Trophoblast cell (in vitro differentiated cells and primary cell): ENCODE results near the gene FLT3.

Source experiments
- DNase-seq, 2 donors: peaks; one replicate each; pipeline ENCODE4 v3.0.0-alpha.2; 2016
- H2AFZ ChIP-seq: 2 replicates; pipeline ENCODE4 v1.6.1; 2013; ENCODE audit warnings: low read length, moderate library complexity, mild to moderate bottlenecking; ENCODE audit not compliant: insufficient read depth, poor library complexity
- H2AK5ac ChIP-seq: 2 replicates; pipeline ENCODE4 v1.6.1; 2013; ENCODE audit warnings: mild to moderate bottlenecking, low read length
- H2BK120ac ChIP-seq: 2 replicates; pipeline ENCODE4 v1.6.1; 2013; ENCODE audit warnings: low read length, mild to moderate bottlenecking, moderate library complexity; ENCODE audit not compliant: insufficient read depth, poor library complexity
- H2BK12ac ChIP-seq: 2 replicates; pipeline ENCODE4 v1.6.1; 2013; ENCODE audit warnings: mild to moderate bottlenecking, low read length, moderate library complexity
- H2BK5ac ChIP-seq: 2 replicates; pipeline ENCODE4 v1.6.1; 2013; ENCODE audit warnings: low read length, low read depth, moderate library complexity, mild to moderate bottlenecking; ENCODE audit not compliant: poor library complexity
- H3K14ac ChIP-seq: 2 replicates; pipeline ENCODE4 v1.6.1; 2013; ENCODE audit warnings: mild to moderate bottlenecking, low read length
- H3K18ac ChIP-seq: 2 replicates; pipeline ENCODE4 v1.6.1; 2013; ENCODE audit warnings: mild to moderate bottlenecking, low read length
- H3K23ac ChIP-seq: 2 replicates; pipeline ENCODE4 v1.6.1; 2013; ENCODE audit warnings: low read length
- H3K27ac ChIP-seq: 2 replicates; pipeline ENCODE4 v1.5.1; 2013; ENCODE audit warnings: low read depth, mild to moderate bottlenecking, inconsistent platforms, low read length, moderate library complexity
- H3K27me3 ChIP-seq: 2 replicates; pipeline ENCODE4 v1.6.1; 2013; ENCODE audit warnings: inconsistent platforms, mild to moderate bottlenecking, low read length, moderate library complexity; ENCODE audit not compliant: insufficient read depth
- H3K36me3 ChIP-seq, 2 experiments: 1 replicate in 1 of 2; 2 replicates in 1 of 2; pipeline ENCODE4 v1.6.1; 2013; ENCODE audit warnings: low read length in 2 of 2, mild to moderate bottlenecking in 2 of 2, moderate library complexity in 1 of 2; ENCODE audit not compliant: insufficient read depth in 2 of 2, control insufficient read depth in 1 of 2
- H3K4ac ChIP-seq: 2 replicates; pipeline ENCODE4 v1.6.1; 2013; ENCODE audit warnings: low read depth, mild to moderate bottlenecking, low read length, moderate library complexity
- H3K4me1 ChIP-seq, 2 experiments: 1 replicate in 1 of 2; 2 replicates in 1 of 2; pipeline ENCODE4 v1.6.1; 2013; ENCODE audit warnings: low read length in 2 of 2, mild to moderate bottlenecking in 2 of 2, moderate library complexity in 1 of 2; ENCODE audit not compliant: insufficient read depth in 2 of 2, control insufficient read depth in 1 of 2
- H3K4me2 ChIP-seq: 2 replicates; pipeline ENCODE4 v1.6.1; 2013; ENCODE audit warnings: inconsistent platforms, mild to moderate bottlenecking, low read length, moderate library complexity
- H3K4me3 ChIP-seq: 2 replicates; pipeline ENCODE4 v1.5.1; 2013; ENCODE audit warnings: mild to moderate bottlenecking, low read depth, low read length, inconsistent platforms
- H3K79me1 ChIP-seq: one replicate; pipeline ENCODE4 v1.6.1; 2013; ENCODE audit warnings: low read length
- H3K79me2 ChIP-seq: 2 replicates; pipeline ENCODE4 v1.6.1; 2013; ENCODE audit warnings: low read length, mild to moderate bottlenecking; ENCODE audit not compliant: control insufficient read depth, insufficient read depth, poor library complexity
- H3K9ac ChIP-seq: 2 replicates; pipeline ENCODE4 v1.6.1; 2013; ENCODE audit warnings: mild to moderate bottlenecking, low read length
- H3K9me3 ChIP-seq: 2 replicates; pipeline ENCODE4 v1.6.1; 2013; ENCODE audit warnings: low read depth, mild to moderate bottlenecking, control low read depth, inconsistent platforms, low read length; ENCODE audit not compliant: insufficient read depth
- H4K12ac ChIP-seq: 2 replicates; pipeline ENCODE4 v1.6.1; 2013; ENCODE audit warnings: low read depth, mild to moderate bottlenecking, low read length, moderate library complexity
- H4K8ac ChIP-seq: 2 replicates; pipeline ENCODE4 v1.6.1; 2013; ENCODE audit warnings: low read depth, mild to moderate bottlenecking, low read length, moderate library complexity
- H4K91ac ChIP-seq: one replicate; pipeline ENCODE4 v1.6.1; 2013; ENCODE audit warnings: low read depth, mild to moderate bottlenecking, low read length, moderate library complexity
- WGBS: extraction: QIAGEN DNeasy Blood & Tissue Kit; methylation state at CpG from one replicate; pipeline ENCODE4 v1.1.7; 2013; ENCODE audit warnings: missing lambda C conversion rate; ENCODE audit not compliant: insufficient read length, insufficient coverage; ENCODE audit errors: extremely low coverage; 5-methylcytosine and 5-hydroxymethylcytosine counted together

Gene FLT3

DNA sequence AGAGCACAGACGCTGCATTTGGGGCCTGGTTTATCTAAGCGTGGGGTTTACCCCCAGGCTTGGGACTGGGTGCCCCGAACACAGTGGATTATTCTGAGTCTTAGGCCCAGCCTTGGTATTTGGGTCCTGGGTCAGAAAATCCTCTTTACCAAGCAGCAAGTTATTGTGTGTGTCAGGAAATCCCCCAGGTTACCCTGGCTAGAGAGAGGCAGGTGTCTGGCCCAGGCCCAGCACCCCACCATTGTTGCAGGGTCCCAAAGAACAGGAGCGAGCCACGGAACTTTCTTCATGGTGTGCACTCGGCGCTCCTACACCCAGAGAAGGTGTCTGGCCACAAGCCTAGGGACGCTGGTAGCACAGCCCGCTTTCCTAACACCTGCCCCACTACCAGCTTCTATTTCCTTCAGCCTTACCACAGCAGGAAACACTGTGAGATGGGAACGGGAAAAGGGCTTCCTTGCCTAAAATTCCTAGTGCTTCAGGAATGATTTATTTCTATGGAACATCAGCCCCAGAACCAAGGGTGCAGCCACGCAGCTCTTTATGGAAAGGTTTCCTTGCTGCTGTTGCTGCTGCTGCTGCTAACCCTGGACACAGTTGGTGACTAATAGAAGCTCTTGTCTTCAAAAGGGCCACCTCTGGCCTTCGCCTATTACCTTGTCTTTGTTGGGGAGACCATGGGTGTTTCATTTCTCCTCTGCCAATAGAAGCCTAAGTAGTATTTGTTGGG lies 123.8 kb downstream of the FLT3 start:
- no peak overlapping the region for H2BK5ac ChIP-seq
- no CpG with 5 or more reads among the region's 12 CpGs for WGBS
- H4K12ac ChIP-seq: no peak overlapping the region

DNA sequence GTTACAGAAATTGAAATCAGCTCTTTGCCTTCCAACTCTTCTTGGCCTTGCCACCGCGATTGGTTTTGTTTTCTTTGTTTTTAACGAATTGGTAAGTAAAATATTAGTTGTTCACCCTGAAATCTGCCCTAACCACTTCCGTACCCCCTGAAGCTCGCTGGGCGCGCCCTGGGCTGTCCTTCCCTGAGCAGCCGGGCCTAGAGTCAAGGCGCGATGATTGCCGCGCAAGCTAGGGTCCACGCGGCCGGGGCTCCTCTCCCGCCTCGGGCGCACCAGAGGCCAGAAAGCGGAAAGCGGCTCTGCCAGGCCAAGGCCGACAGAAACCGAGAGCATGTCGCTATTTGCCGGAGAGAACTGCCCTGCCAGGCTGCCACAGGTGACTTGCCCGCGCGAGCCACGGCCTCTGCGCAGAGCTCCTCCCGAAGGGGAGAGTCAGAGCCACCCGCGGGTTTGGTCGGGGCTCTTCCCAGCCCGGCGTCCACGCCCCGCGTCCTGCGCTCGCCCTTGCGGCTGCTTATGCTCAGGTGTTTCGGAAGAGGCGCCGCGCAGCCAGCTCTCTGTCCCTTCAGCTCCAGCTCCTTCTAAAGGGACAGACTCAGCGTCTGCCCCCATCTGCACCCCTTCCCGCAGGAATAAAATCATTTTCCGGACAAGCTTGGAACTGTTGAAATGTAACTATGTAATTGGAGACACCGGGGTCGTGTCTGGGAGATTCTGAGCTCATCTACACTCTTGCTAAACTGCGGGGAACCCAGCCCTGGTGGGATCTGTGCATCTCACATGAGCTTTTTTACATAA lies 124.6 kb downstream of the FLT3 start:
- Histone ChIP-seq H3K27ac (no peak overlapping the region), H3K9me3 (peaks cover 5% of the 10 kb centered on the region), H2BK5ac (no peak overlapping the region), H2BK120ac (no peak overlapping the region), H3K18ac (no peak overlapping the region), H4K8ac (no peak overlapping the region), H3K79me2 (no peaks in the 10 kb centered on the region), H3K4me3 (no peak overlapping the region), H4K12ac (no peak overlapping the region), H3K36me3 (no peaks in the 10 kb centered on the region), H2AFZ (no peak overlapping the region), H3K14ac (no peak overlapping the region), H3K27me3 (peaks cover 75% of the 10 kb centered on the region), H3K4me2 (no peak overlapping the region), H3K4ac (no peak overlapping the region), H2AK5ac (no peak overlapping the region), H3K79me1 (no peaks in the 10 kb centered on the region), H3K23ac (no peak overlapping the region), H4K91ac (no peak overlapping the region), H3K4me1 (peaks cover 12 to 17% of the 10 kb centered on the region in 2 experiments), H3K9ac (no peak overlapping the region), H2BK12ac (no peak overlapping the region)
- no CpG with 5 or more reads among the region's 51 CpGs for WGBS
- DNase-seq: no peak

More for the DNA sequence above, 123.8 kb downstream of the FLT3 start:
- H3K4me1 ChIP-seq: peaks cover 7 to 10% of the 10 kb centered on the region in 2 experiments
- no peak overlapping the region for H2BK120ac ChIP-seq
- no peak overlapping the region for H3K4ac ChIP-seq
- no peak overlapping the region for H3K9ac ChIP-seq
- H3K27ac ChIP-seq: no peak overlapping the region
- no peak overlapping the region for H2AFZ ChIP-seq
- no peak overlapping the region for H3K4me3 ChIP-seq
- no peaks in the 10 kb centered on the region for H3K79me2 ChIP-seq
- H2AK5ac ChIP-seq: no peak overlapping the region
- H3K27me3 ChIP-seq: peaks cover 80% of the 10 kb centered on the region
- no peak overlapping the region for H4K8ac ChIP-seq
- H4K91ac ChIP-seq: no peak overlapping the region
- H3K79me1 ChIP-seq: no peaks in the 10 kb centered on the region
- no peak overlapping the region for H2BK12ac ChIP-seq
- no peak overlapping the region for H3K4me2 ChIP-seq
- H3K18ac ChIP-seq: no peak overlapping the region
- DNase-seq: no peak
- H3K23ac ChIP-seq: no peak overlapping the region
- no peaks in the 10 kb centered on the region for H3K36me3 ChIP-seq
- no peak overlapping the region for H3K14ac ChIP-seq
- peaks cover 5% of the 10 kb centered on the region for H3K9me3 ChIP-seq

DNA sequence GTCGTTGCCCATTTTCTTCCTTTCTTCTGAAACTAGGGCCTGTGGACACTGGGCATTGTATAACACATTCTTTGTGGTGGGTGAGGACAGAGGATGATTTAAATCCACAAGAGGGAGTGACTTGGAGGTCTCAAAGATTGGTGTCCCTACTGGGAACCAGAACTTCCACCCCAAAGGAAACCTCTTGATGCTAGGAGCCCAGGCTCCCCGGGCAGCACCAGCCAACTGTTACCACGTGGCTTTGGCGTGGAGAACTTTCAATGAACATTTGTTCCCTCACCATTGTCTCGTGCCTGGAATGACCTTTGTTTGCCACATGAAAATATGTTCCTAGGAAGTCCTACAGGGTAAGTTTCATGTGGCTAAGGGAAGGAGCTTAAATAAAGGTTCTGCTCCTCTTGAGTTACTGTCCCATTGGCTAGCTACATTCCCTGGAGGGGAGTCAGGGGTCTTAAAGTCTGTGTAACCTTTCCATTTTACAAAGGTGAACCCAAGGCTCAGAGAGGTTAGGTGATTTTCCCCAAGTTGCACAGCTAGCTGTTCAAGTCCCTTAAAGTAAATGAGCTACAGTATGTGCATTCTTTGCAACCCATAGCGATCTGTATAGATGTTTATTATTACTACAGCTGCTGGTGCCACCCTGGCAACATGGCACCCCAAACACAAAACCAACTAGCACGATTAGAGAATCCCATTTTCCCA lies 126.3 kb downstream of the FLT3 start:
- Histone ChIP-seq H4K12ac (no peak overlapping the region), H2BK5ac (no peak overlapping the region), H3K18ac (no peak overlapping the region), H2AK5ac (no peak overlapping the region), H2AFZ (no peak overlapping the region), H3K23ac (no peak overlapping the region), H3K27me3 (peaks cover 73% of the 10 kb centered on the region), H3K36me3 (no peaks in the 10 kb centered on the region), H3K27ac (no peak overlapping the region), H3K79me2 (no peaks in the 10 kb centered on the region), H3K4me2 (no peak overlapping the region), H2BK120ac (no peak overlapping the region), H3K4ac (no peak overlapping the region), H3K14ac (no peak overlapping the region), H3K4me3 (no peak overlapping the region), H3K79me1 (no peaks in the 10 kb centered on the region), H3K4me1 (peaks cover 14 to 22% of the 10 kb centered on the region in 2 experiments), H4K8ac (no peak overlapping the region), H4K91ac (no peak overlapping the region), H3K9me3 (peaks cover 5% of the 10 kb centered on the region), H2BK12ac (no peak overlapping the region), H3K9ac (no peak overlapping the region)
- no peak for DNase-seq
- WGBS: no CpG with 5 or more reads among the region's 7 CpGs

DNA sequence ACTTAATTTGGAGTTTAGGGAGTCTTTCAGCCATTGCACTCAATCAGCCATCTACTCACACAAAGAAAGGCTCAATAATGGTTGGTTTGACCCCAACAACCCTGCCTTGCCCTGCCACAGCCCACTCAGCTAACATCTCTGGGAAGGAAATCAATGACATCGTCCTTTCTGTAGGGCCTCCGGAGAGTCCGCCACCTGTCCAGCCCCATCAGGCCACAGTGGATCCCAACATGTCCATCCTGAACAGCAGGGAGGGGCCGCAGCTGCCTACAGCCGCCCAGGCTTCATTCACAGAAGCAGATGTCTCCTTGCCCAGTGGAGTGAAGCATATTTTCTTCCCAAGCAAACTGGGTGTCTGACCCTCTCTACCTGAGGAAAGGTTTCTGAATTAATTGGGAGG lies 127.1 kb downstream of the FLT3 start:
- no CpG with 5 or more reads among the region's 5 CpGs for WGBS
- no peak overlapping the region for H3K18ac ChIP-seq
- no peak overlapping the region for H2BK12ac ChIP-seq
- no peak overlapping the region for H3K4me2 ChIP-seq
- H3K79me2 ChIP-seq: no peaks in the 10 kb centered on the region
- H2AK5ac ChIP-seq: no peak overlapping the region
- H4K12ac ChIP-seq: no peak overlapping the region
- H3K9ac ChIP-seq: no peak overlapping the region
- no peak overlapping the region for H4K91ac ChIP-seq
- H3K4ac ChIP-seq: no peak overlapping the region
- DNase-seq: no peak
- H3K14ac ChIP-seq: no peak overlapping the region
- H3K27ac ChIP-seq: no peak overlapping the region
- H3K9me3 ChIP-seq: peaks cover 8% of the 10 kb centered on the region
- H3K79me1 ChIP-seq: peaks cover 2% of the 10 kb centered on the region
- H3K23ac ChIP-seq: no peak overlapping the region
- no peaks in the 10 kb centered on the region for H3K36me3 ChIP-seq
- peaks cover 73% of the 10 kb centered on the region for H3K27me3 ChIP-seq
- H2BK120ac ChIP-seq: no peak overlapping the region
- H3K4me1 ChIP-seq: peaks cover 18 to 28% of the 10 kb centered on the region in 2 experiments
- H4K8ac ChIP-seq: no peak overlapping the region
- H2BK5ac ChIP-seq: no peak overlapping the region
- no peak overlapping the region for H2AFZ ChIP-seq
- no peak overlapping the region for H3K4me3 ChIP-seq
